HepG2 (cell line): ENCODE results near the gene CCDC34.

Experiments used
- ARID3A ChIP-seq: IDR thresholded peaks from 2 replicates; pipeline ENCODE4 v1.6.1; 2012; ENCODE audit warnings: low read depth, low read length, improper control_type of control experiment
- CEBPB ChIP-seq: IDR thresholded peaks from 2 replicates; pipeline ENCODE4 v1.6.1; 2011; ENCODE audit warnings: low read depth, low read length, improper control_type of control experiment, borderline replicate concordance
- CTCF ChIP-seq: sonication (generic); formaldehyde crosslinking; IDR thresholded peaks from 2 replicates; pipeline ENCODE4 v1.5.0; 2020; ENCODE audit warnings: mild to moderate bottlenecking, missing genetic modification reagents, moderate library complexity
- GABPB1 ChIP-seq: IDR thresholded peaks from 2 replicates; pipeline ENCODE4 v1.6.1; 2016; ENCODE audit warnings: mild to moderate bottlenecking, missing genetic modification reagents, moderate library complexity, missing compliant biosample characterization
- HMGXB3 ChIP-seq: sonication (generic); formaldehyde crosslinking; IDR thresholded peaks from 2 replicates; pipeline ENCODE4 v1.4.0; 2020; ENCODE audit warnings: missing genetic modification reagents, borderline replicate concordance
- KLF9 ChIP-seq: IDR thresholded peaks from 2 replicates; pipeline ENCODE4 v1.6.1; 2016; ENCODE audit warnings: low read depth
- MED8 ChIP-seq: sonication (generic); formaldehyde crosslinking; IDR thresholded peaks from 2 replicates; pipeline ENCODE4 v1.8.1; 2023; ENCODE audit warnings: mild to moderate bottlenecking, missing genetic modification reagents; ENCODE audit not compliant: insufficient replicate concordance
- POLR2A ChIP-seq, 2 experiments: IDR thresholded peaks; 2 replicates each; pipeline ENCODE4 v1.6.1; 2011; ENCODE audit warnings: low read depth in 2 of 2, low read length in 2 of 2, mild to moderate bottlenecking in 1 of 2, moderate library complexity in 1 of 2; ENCODE audit not compliant: insufficient read depth in 1 of 2
- SOX6 ChIP-seq, 2 experiments: fragments of 450-650 bp in 1 of 2; sonication (generic) in 1 of 2; formaldehyde crosslinking in 1 of 2; IDR thresholded peaks; 2 replicates each; pipeline versions ENCODE4 v1.4.0 to v1.6.1; 2017 to 2020; ENCODE audit warnings: antibody characterized with exemption in 1 of 2, mild to moderate bottlenecking in 1 of 2, missing genetic modification reagents in 1 of 2
- SP2 ChIP-seq: sonication (generic); formaldehyde crosslinking; IDR thresholded peaks from 2 replicates; pipeline ENCODE4 v1.5.1; 2020; ENCODE audit warnings: mild to moderate bottlenecking, missing genetic modification reagents
- SRF ChIP-seq: IDR thresholded peaks from 2 replicates; pipeline ENCODE4 v1.6.1; 2011; ENCODE audit warnings: mild to moderate bottlenecking, low read depth, low read length, moderate library complexity
- TAF1 ChIP-seq: sonication (generic); formaldehyde crosslinking; IDR thresholded peaks from 2 replicates; pipeline ENCODE4 v1.4.0; 2020; ENCODE audit warnings: missing genetic modification reagents
- ZNF782 ChIP-seq: sonication (generic); formaldehyde crosslinking; IDR thresholded peaks from 2 replicates; pipeline ENCODE4 v1.4.0; 2020; ENCODE audit warnings: missing genetic modification reagents, mild to moderate bottlenecking, borderline replicate concordance

GRCh38 chr11:27295928-27296327 is 67.1 kb downstream of the CCDC34 start:
- TF ChIP-seq CEBPB (no peak), TAF1 (CRISPR knock-in tag) (no peak), ARID3A (no peak), SRF (no peak), KLF9 (CRISPR knock-in tag) (no peak), SOX6 (IDR thresholded peaks at IDR 0.05) (no peak), SOX6 (CRISPR knock-in tag; IDR thresholded peaks at IDR 0.05) (no peak), POLR2A (IDR thresholded peaks at IDR 0.05; ENCODE audit: insufficient read depth in 1 of 2, low read depth in 2 of 2, low read length in 2 of 2) (no peak), ZNF782 (CRISPR knock-in tag) (no peak), HMGXB3 (CRISPR knock-in tag) (no peak), GABPB1 (CRISPR knock-in tag) (no peak), SP2 (CRISPR knock-in tag) (no peak), CTCF (CRISPR knock-in tag) (no peak), MED8 (no peak)
